Vein endothelial cell (primary cell): Measurements from ENCODE around the gene CPD. TPM values are rescaled to one million over a fixed set of nuclear protein-coding genes. Genes with fewer than 3 reads are reported as not detected.

Experiments used
- small RNA-seq: library from RNA; depleted of rRNA; stranded (forward); fragments of <200 nt; gene quantifications from one replicate; pipeline ENCODE3, GENCODE V24; 2012
- total RNA-seq: library from RNA; depleted of rRNA; stranded (reverse); fragments of >200 nt; gene quantifications from 2 replicates; pipeline ENCODE4 v1.2.3, GENCODE V29; 2012

CPD gene
- total RNA-seq: 185 and 248 TPM in 2 replicates

DNA sequence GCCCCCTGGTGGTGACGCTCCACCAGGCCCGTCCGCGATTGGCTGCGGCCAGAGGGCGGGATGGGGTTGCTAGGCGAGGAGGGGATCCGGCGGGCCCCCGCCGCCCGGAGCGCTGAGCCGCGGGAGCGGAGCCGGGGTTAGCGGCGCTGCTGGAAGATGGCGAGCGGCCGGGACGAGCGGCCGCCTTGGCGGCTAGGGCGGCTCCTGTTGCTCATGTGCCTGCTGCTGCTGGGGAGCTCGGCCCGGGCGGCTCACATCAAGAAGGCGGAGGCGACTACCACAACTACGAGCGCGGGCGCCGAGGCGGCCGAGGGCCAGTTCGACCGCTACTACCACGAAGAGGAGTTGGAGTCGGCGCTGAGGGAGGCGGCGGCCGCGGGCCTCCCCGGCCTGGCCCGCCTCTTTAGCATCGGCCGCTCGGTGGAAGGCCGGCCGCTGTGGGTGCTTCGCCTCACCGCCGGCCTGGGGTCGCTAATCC, at the start of gene CPD:
CPD (plus strand) TSS at position 103 of the 478 bp plus-strand sequence; CDS start at position 157, 54 bp downstream.

DNA sequence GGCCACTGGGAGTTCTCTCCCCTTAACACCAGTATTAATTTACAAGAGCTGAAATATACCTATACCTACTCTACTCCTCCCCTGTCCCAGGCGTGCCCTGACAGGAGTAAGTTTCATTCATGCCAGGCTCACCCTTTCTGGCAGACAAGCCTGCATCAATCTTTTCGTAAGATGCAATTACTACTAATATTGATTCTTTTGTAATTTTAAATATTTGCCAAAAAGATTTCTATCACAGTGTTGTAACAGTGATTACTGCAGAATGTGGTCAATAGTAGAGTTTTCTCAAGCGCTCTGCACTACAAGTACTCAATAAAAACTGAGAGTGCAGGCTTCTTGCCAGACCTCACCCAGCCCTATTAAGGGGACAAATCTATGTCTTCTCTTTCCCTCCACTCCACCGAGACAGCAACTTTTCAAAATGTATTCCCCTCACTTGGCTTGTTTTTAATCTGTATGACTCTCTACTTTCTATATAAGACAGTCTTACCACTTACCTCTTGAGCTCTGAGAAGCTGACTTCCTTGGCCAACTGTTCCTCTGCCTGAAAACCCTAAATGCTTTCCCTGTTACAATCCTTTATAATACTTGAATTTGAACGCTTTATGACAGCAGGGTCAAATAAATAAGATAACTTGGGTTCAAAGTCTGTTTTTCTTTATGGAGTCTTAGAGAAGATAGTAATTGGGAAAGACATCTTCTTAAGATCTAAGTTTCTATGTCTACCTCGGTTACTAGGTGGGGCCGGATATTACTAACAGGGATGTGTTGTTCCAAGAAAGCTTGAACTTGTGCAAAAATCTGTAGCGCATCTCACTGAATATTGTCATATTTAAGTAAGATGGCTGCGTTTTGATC, 45.0 kb upstream of the CPD start, which contains the start of gene TMIGD1:
TMIGD1 (minus strand) TSS at position 555 of the 858 bp plus-strand sequence. CDS start 1,924 bp downstream, outside the sequence.

DNA sequence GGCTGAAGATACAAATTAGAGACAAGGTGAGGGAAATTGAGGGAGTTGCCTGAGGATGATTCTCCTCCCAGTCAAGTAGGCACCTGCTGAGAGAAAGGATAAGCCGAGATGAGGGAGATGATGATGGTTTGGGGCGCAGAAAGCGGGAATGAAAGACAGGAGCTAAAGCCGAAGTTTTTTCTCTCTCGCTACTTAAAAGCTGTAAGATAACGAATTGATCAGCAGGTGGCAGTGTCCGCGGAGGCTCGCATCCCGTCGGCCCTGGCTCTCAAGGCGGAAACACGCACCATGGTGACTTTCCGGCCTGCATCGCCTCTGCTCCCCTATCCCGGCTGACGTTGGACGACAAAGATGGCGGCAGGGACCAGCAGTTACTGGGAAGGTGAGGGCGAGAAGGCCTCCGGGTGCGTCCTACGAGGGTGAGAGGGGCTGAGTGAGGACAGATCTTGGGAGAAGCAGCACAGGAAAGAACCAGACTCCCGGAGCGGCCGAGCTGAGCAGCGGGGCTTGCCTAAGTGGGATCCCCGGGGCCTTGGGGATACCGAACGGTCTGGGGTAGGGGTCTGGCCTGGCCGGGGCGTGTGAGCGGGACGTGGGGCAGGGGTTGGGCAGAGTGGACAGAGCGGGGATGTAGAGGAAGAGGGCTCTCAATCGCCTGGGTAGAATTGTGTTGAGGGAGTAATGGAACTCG, 98.5 kb downstream of the CPD start, which contains the start of gene GOSR1:
GOSR1 (plus strand) TSS at position 326 of the 691 bp plus-strand sequence; CDS start at position 352, 26 bp downstream.

Small RNAs within 50 kb of the gene (small RNA-seq; reads per million reads assigned to genes)
- gene RF00019: not detected
- not detected for gene RNU6-990P

Other genes starting within 250 kb of the CPD start
- gene SLC6A4, start 143.2 kb upstream of the CPD start, total RNA-seq: 0.48 and 0.65 TPM in 2 replicates
- gene BLMH, start 87.0 kb upstream of the CPD start, total RNA-seq: 52.4 and 63.0 TPM in 2 replicates
- not detected in 2 replicates for gene TMIGD1, start 44.9 kb upstream of the CPD start, total RNA-seq
- 30.4 and 35.2 TPM in 2 replicates for gene GOSR1, start 98.5 kb downstream of the CPD start, total RNA-seq